BLaER1 treated with 17β-estradiol and CSF1 and Interleukin-3, amounts not matched to agents 10 nM and 100 nM (cell line): ENCODE data around the gene ARL4D.
A peak's percentile ranks its signal among the peaks of the same experiment; 100 is the strongest.
"Not testable (repeated sequence)": the region's sequence is repeated elsewhere in the genome, so short reads cannot be mapped to it uniquely, and the experiment has no call there.

ENCODE experiments used
- H3K27ac ChIP-seq, 11 experiments: shearing (Covaris generic); formaldehyde crosslinking; 2 replicates each; pipeline ENCODE4 v1.8.1; 2022
- H3K27me3 ChIP-seq, 11 experiments: shearing (Covaris generic); formaldehyde crosslinking; 2 replicates each; pipeline ENCODE4 v1.8.1; 2022
- H3K36me3 ChIP-seq, 11 experiments: shearing (Covaris generic); formaldehyde crosslinking; 2 replicates each; pipeline ENCODE4 v1.8.1; 2022
- H3K4me1 ChIP-seq, 10 experiments: shearing (Covaris generic); formaldehyde crosslinking; 2 replicates each; pipeline ENCODE4 v1.8.1; 2022
- H3K4me2 ChIP-seq, 11 experiments: shearing (Covaris generic); formaldehyde crosslinking; 2 replicates each; pipeline ENCODE4 v1.8.1; 2022
- H3K4me3 ChIP-seq, 10 experiments: shearing (Covaris generic); formaldehyde crosslinking; 2 replicates each; pipeline ENCODE4 v1.8.1; 2022
- H3K9ac ChIP-seq, 11 experiments: shearing (Covaris generic); formaldehyde crosslinking; 2 replicates each; pipeline ENCODE4 v1.8.1; 2022
- H3K9me3 ChIP-seq, 11 experiments: shearing (Covaris generic); formaldehyde crosslinking; replicated peaks in 1 of 11; 2 replicates each; pipeline ENCODE4 v1.8.1; 2022
- H4K20me1 ChIP-seq, 11 experiments: shearing (Covaris generic); formaldehyde crosslinking; 2 replicates each; pipeline ENCODE4 v1.8.1; 2022
- Cebpa-rat ChIP-seq, 11 experiments: shearing (Covaris generic); IDR thresholded peaks; 2 replicates each; pipeline ENCODE4 v1.8.1; 2022

ARL4D gene

GRCh38 chr17:43366891-43367736, 31.7 kb upstream of the ARL4D start:
- peaks cover 51 to 78% (median 70%) of the 10 kb centered on the region in 10 experiments for H3K4me1 ChIP-seq
- peak overlapping the region in 6 of 10 experiments; percentile 1 to 53 (median 12); a peak in 4 of 20 replicates for H3K4me3 ChIP-seq
- H3K4me2 ChIP-seq: peak overlapping the region; percentile 77 to 98 (median 95)
- TF ChIP-seq Cebpa-rat (IDR thresholded peaks at IDR 0.05): no peak; a peak in 1 of 22 replicates
- peak overlapping the region; percentile 87 to 97 (median 94); a peak in 21 of 22 replicates for H3K9ac ChIP-seq
- H3K9me3 ChIP-seq: no peaks in the 10 kb centered on the region
- no peaks in the 10 kb centered on the region for H4K20me1 ChIP-seq
- H3K27ac ChIP-seq: peak overlapping the region; percentile 94 to 99 (median 97); a peak in 21 of 22 replicates
- H3K27me3 ChIP-seq: no peaks in the 10 kb centered on the region
- no peaks in the 10 kb centered on the region for H3K36me3 ChIP-seq

GRCh38 chr17:43367737-43368242, 31.0 kb upstream of the ARL4D start:
- Histone ChIP-seq H3K36me3 (no peaks in the 10 kb centered on the region), H3K4me1 (peaks cover 51 to 78% (median 70%) of the 10 kb centered on the region in 10 experiments), H3K27me3 (no peaks in the 10 kb centered on the region), H3K9me3 (no peaks in the 10 kb centered on the region), H3K4me3 (peak overlapping the region; percentile 53 to 72 (median 62)), H4K20me1 (no peaks in the 10 kb centered on the region), H3K4me2 (peak overlapping the region; percentile 86 to 98 (median 95)), H3K9ac (peak overlapping the region; percentile 87 to 97 (median 94)), H3K27ac (peak overlapping the region; percentile 94 to 99 (median 97))
- no peak for TF ChIP-seq Cebpa-rat (IDR thresholded peaks at IDR 0.05)

- H3K9ac ChIP-seq: peak overlapping the region; percentile 87 to 97 (median 94)
- H3K27me3 ChIP-seq: no peaks in the 10 kb centered on the region
- peak overlapping the region; percentile 86 to 98 (median 95) for H3K4me2 ChIP-seq
- no peaks in the 10 kb centered on the region for H3K9me3 ChIP-seq
- peak overlapping the region; percentile 94 to 99 (median 97) for H3K27ac ChIP-seq
- peak overlapping the region; percentile 53 to 72 (median 62) for H3K4me3 ChIP-seq
- no peak for TF ChIP-seq Cebpa-rat (IDR thresholded peaks at IDR 0.05)
- peaks cover 55 to 81% (median 72%) of the 10 kb centered on the region in 10 experiments for H3K4me1 ChIP-seq
- no peaks in the 10 kb centered on the region for H3K36me3 ChIP-seq
- no peaks in the 10 kb centered on the region for H4K20me1 ChIP-seq
Measured at GRCh38 chr17:43368740-43369506, 29.9 kb upstream of the ARL4D start.

GRCh38 chr17:43369986-43370385, 28.8 kb upstream of the ARL4D start:
- Histone ChIP-seq H3K27me3 (no peaks in the 10 kb centered on the region), H3K9ac (peak overlapping the region; percentile 87 to 97 (median 94)), H4K20me1 (no peaks in the 10 kb centered on the region), H3K36me3 (peaks cover 0 to 3% (median 0%) of the 10 kb centered on the region in 11 experiments; a peak in 1 of 22 replicates), H3K27ac (peak overlapping the region; percentile 94 to 99 (median 97)), H3K4me1 (peaks cover 51 to 78% (median 69%) of the 10 kb centered on the region in 10 experiments), H3K4me2 (peak overlapping the region; percentile 86 to 98 (median 95)), H3K9me3 (no peaks in the 10 kb centered on the region), H3K4me3 (peak overlapping the region; percentile 53 to 72 (median 62); a peak in 17 of 20 replicates)
- TF ChIP-seq Cebpa-rat (IDR thresholded peaks at IDR 0.05): no peak

GRCh38 chr17:43371227-43371821, 27.5 kb upstream of the ARL4D start:
- peak overlapping the region in 2 of 11 experiments; percentile 1 to 97; a peak in 3 of 22 replicates for H3K9ac ChIP-seq

GRCh38 chr17:43372273-43372911, 26.4 kb upstream of the ARL4D start:
- Histone ChIP-seq H3K4me1 (peaks cover 40 to 67% (median 54%) of the 10 kb centered on the region in 10 experiments), H3K4me2 (peak overlapping the region; percentile 72 to 94 (median 75))

More at GRCh38 chr17:43371227-43371821, 27.5 kb upstream of the ARL4D start:
- Histone ChIP-seq H3K27ac (peak overlapping the region in 1 of 11 experiments; percentile 99; a peak in 1 of 22 replicates), H4K20me1 (no peaks in the 10 kb centered on the region), H3K4me3 (no peak overlapping the region), H3K9me3 (peaks cover 0 to 13% (median 0%) of the 10 kb centered on the region in 11 experiments; a peak in 6 of 22 replicates), H3K4me1 (peaks cover 50 to 78% (median 65%) of the 10 kb centered on the region in 10 experiments), H3K4me2 (peak overlapping the region in 10 of 11 experiments; percentile 72 to 94 (median 75); a peak in 13 of 22 replicates), H3K27me3 (no peaks in the 10 kb centered on the region), H3K36me3 (peaks cover 0 to 12% (median 0%) of the 10 kb centered on the region in 11 experiments; a peak in 3 of 22 replicates)
- TF ChIP-seq Cebpa-rat (IDR thresholded peaks at IDR 0.05): no peak

GRCh38 chr17:43373356-43373755, 25.4 kb upstream of the ARL4D start:
- H3K9ac ChIP-seq: no peak overlapping the region
- H3K4me3 ChIP-seq: no peak overlapping the region
- TF ChIP-seq Cebpa-rat (IDR thresholded peaks at IDR 0.05): no peak
- H3K9me3 ChIP-seq: peaks cover 0 to 23% (median 0%) of the 10 kb centered on the region in 11 experiments; a peak in 7 of 22 replicates
- peaks cover 0 to 17% (median 0%) of the 10 kb centered on the region in 11 experiments; a peak in 5 of 22 replicates for H3K36me3 ChIP-seq
- no peaks in the 10 kb centered on the region for H4K20me1 ChIP-seq
- H3K4me1 ChIP-seq: peaks cover 36 to 61% (median 50%) of the 10 kb centered on the region in 10 experiments
- peak overlapping the region; percentile 72 to 94 (median 75); a peak in 15 of 22 replicates for H3K4me2 ChIP-seq
- H3K27me3 ChIP-seq: no peaks in the 10 kb centered on the region
- H3K27ac ChIP-seq: no peak overlapping the region

More at GRCh38 chr17:43372273-43372911, 26.4 kb upstream of the ARL4D start:
- TF ChIP-seq Cebpa-rat (IDR thresholded peaks at IDR 0.05): no peak
- H3K27me3 ChIP-seq: no peaks in the 10 kb centered on the region
- H3K27ac ChIP-seq: peak overlapping the region in 4 of 11 experiments; percentile 4 to 38 (median 10); a peak in 4 of 22 replicates
- H3K9me3 ChIP-seq: peaks cover 0 to 15% (median 0%) of the 10 kb centered on the region in 11 experiments; a peak in 6 of 22 replicates
- H3K4me3 ChIP-seq: no peak overlapping the region
- H4K20me1 ChIP-seq: no peaks in the 10 kb centered on the region
- peak overlapping the region in 5 of 11 experiments; percentile 1 to 38 (median 14); a peak in 4 of 22 replicates for H3K9ac ChIP-seq
- H3K36me3 ChIP-seq: peaks cover 0 to 17% (median 0%) of the 10 kb centered on the region in 11 experiments; a peak in 5 of 22 replicates

GRCh38 chr17:43375915-43376314, 22.9 kb upstream of the ARL4D start:
- peaks cover 24 to 48% (median 25%) of the 10 kb centered on the region in 11 experiments for H3K9me3 ChIP-seq
- H4K20me1 ChIP-seq, H3K27ac ChIP-seq, H3K4me3 ChIP-seq, H3K27me3 ChIP-seq, H3K9ac ChIP-seq: not testable (repeated sequence)
- H3K36me3 ChIP-seq: peaks cover 13 to 36% (median 21%) of the 10 kb centered on the region in 11 experiments; a peak in 18 of 22 replicates
- H3K4me1 ChIP-seq: peaks cover 24 to 39% (median 34%) of the 10 kb centered on the region in 10 experiments
- peak overlapping the region in 6 of 11 experiments; percentile 7 to 26 (median 20); a peak in 4 of 22 replicates for H3K4me2 ChIP-seq
